Suprapubic skin (tissue), 4 donors: ENCODE measurements around the gene F2RL1.

Source experiments
- EP300 ChIP-seq: sonication (generic); formaldehyde crosslinking; IDR thresholded peaks from one replicate; pipeline ENCODE4 v1.6.1; 2017; ENCODE audit warnings: antibody characterized with exemption
- POLR2A ChIP-seq, 2 donors: fragments of 450-650 bp; IDR thresholded peaks; one replicate each; pipeline ENCODE4 v1.6.1; 2017; ENCODE audit warnings: antibody characterized with exemption in 2 of 2, mild to moderate bottlenecking in 2 of 2, moderate library complexity in 2 of 2
- POLR2AphosphoS5 ChIP-seq, 3 donors: sonication (generic); formaldehyde crosslinking; IDR thresholded peaks; one replicate each; pipeline ENCODE4 v1.6.1; 2017; ENCODE audit warnings: antibody characterized with exemption in 3 of 3
- TF ChIP-seq, protein P1 (sequence below), 2 donors: fragments of 200-600 bp in 1 of 2; fragments of 450-650 bp in 1 of 2; sonication (generic) in 1 of 2; IDR thresholded peaks; one replicate each; pipeline ENCODE4 v1.5.1; 2016 to 2019; ENCODE audit warnings: antibody characterized with exemption in 2 of 2, mild to moderate bottlenecking in 1 of 2, moderate library complexity in 1 of 2

DNA sequence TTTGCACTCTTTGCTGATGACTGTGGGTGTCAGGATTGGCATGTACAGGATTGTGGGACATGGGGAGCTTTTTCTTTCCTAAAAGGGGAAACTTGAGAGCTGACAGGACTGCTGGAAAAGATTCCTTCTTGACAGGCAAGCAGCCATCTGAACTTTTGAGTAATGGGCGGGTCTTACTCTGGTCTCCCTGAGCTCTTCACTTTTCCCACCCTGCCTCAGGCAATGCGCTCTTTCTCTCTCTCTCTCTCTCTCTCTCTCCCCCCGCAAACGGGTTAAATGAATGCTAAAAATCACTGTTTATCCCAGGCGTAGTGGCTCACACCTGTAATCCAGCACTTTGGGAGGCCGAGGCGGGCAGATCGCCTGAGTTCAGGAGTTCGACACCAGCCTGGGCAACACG is 37.1 kb upstream of the F2RL1 start:
- TF ChIP-seq POLR2A (IDR thresholded peaks at IDR 0.05), result no peak
- no peak for TF ChIP-seq EP300
- TF ChIP-seq, protein P1, sequence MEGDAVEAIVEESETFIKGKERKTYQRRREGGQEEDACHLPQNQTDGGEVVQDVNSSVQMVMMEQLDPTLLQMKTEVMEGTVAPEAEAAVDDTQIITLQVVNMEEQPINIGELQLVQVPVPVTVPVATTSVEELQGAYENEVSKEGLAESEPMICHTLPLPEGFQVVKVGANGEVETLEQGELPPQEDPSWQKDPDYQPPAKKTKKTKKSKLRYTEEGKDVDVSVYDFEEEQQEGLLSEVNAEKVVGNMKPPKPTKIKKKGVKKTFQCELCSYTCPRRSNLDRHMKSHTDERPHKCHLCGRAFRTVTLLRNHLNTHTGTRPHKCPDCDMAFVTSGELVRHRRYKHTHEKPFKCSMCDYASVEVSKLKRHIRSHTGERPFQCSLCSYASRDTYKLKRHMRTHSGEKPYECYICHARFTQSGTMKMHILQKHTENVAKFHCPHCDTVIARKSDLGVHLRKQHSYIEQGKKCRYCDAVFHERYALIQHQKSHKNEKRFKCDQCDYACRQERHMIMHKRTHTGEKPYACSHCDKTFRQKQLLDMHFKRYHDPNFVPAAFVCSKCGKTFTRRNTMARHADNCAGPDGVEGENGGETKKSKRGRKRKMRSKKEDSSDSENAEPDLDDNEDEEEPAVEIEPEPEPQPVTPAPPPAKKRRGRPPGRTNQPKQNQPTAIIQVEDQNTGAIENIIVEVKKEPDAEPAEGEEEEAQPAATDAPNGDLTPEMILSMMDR (IDR thresholded peaks at IDR 0.05), result no peak
- TF ChIP-seq POLR2AphosphoS5 (IDR thresholded peaks at IDR 0.05), result no peak
